ENCODE measurements around the gene HSPA2. TPM values are rescaled to one million over a fixed set of nuclear protein-coding genes. Genes with fewer than 3 reads are reported as not detected.

Gene HSPA2
- polyA plus RNA-seq, 1 of the 3 experiments (the other 2 are of a cell fraction), result 20.8 TPM

DNA sequence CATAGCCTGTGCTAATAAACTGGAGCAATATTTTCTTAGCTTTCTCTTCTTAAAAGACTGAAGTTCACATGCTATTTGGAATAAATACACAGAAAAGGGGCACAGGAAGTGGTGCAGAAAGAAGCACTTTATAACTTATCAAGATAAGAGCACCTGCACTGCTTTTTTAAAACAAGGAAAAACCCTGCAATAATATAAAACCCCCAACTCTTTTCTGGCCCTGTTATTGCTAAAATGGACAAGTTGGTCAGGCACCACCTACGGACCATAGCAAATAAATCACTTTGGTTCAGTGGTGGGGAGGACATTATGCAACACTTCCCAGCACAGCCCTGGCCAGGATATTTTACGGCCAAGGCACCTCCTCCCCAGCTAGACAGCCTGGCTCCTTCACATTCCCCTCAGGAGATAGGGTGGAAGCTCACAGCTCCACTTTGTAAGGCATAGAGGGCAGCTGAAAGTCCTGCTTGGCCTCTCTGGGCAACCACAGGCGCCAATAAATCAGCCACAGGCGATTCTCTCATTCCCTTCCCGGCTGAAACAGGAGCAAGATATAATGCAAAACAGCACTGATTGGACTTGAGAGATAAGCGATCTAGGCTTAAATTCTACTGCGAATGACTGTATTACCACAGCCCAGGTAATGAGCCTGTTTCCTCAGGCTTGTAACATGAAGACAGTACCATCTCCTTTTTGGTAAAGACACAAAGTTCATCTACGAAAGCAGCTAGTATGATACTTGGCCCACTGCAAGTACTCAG is 39.0 kb upstream of the HSPA2 start (continued):
- TF ChIP-seq, protein P1, sequence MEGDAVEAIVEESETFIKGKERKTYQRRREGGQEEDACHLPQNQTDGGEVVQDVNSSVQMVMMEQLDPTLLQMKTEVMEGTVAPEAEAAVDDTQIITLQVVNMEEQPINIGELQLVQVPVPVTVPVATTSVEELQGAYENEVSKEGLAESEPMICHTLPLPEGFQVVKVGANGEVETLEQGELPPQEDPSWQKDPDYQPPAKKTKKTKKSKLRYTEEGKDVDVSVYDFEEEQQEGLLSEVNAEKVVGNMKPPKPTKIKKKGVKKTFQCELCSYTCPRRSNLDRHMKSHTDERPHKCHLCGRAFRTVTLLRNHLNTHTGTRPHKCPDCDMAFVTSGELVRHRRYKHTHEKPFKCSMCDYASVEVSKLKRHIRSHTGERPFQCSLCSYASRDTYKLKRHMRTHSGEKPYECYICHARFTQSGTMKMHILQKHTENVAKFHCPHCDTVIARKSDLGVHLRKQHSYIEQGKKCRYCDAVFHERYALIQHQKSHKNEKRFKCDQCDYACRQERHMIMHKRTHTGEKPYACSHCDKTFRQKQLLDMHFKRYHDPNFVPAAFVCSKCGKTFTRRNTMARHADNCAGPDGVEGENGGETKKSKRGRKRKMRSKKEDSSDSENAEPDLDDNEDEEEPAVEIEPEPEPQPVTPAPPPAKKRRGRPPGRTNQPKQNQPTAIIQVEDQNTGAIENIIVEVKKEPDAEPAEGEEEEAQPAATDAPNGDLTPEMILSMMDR (IDR thresholded peaks at IDR 0.05), result no peak; the same call in 1 of the 2 replicates
- TF ChIP-seq RFX5 (IDR thresholded peaks at IDR 0.05; ENCODE audit: low read length) (no peak), RCOR1 (IDR thresholded peaks at IDR 0.05; ENCODE audit: low read length) (peak; percentile 61), FOXJ3 (CRISPR knock-in tag; IDR thresholded peaks at IDR 0.05) (0 out of 2 replicates have a peak, but pooled peaks have one; percentile 16), EZH2phosphoT487 (IDR thresholded peaks at IDR 0.05; ENCODE audit: borderline replicate concordance, low read depth) (no peak), RAD21 (IDR thresholded peaks at IDR 0.05; ENCODE audit: low read length) (no peak), RXRA (IDR thresholded peaks at IDR 0.05; ENCODE audit: borderline replicate concordance, low read depth) (no peak; the same call in 1 of the 2 replicates), CHD2 (IDR thresholded peaks at IDR 0.05; ENCODE audit: low read length, partially characterized antibody) (peak; percentile 80), IRF3 (IDR thresholded peaks at IDR 0.05; ENCODE audit: low read depth, low read length) (no peak)

DNA sequence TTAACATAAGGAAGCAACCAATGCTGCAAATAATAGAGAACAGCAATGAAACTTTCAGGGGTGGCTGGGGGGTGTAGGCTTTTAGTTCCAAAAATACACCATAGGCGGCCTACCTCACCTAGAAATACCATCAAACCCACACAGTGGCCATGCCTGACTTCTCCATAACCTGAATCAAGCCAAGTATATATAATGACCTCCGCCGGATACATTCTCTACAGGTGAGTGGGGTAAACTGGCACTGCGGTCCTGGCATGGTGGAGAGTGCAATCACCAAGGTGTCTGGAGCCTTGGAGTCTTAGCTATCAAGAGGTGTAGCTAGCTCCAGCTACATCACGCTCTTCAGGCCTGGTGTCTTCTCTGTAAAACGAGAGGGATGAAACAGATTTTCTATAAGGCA is 38.1 kb upstream of the HSPA2 start:
- DNase-seq, result no peak
- no peaks in the 10 kb centered on the region for H3K9me3 ChIP-seq
- H2AFZ ChIP-seq (ENCODE audit: low read depth), result no peak overlapping the region
- ChIA-PET CTCF (interaction anchor here (0.7 to 5.6 kb wide), 8 partner anchors 9 to 939 kb away, joined by 3 to 20 read pairs (median 6); no protein-coding TSS in a partner anchor), POLR2A (interaction anchor here (0.6 to 1.7 kb wide), 4 partner anchors 16 to 601 kb away, joined by 3 to 5 read pairs (median 4); partner anchors contain the start of genes AKAP5 and MTHFD1)
- H3K79me2 ChIP-seq (ENCODE audit: insufficient read depth), result peaks cover 79% of the 10 kb centered on the region
- peak overlapping the region; percentile 92 for H3K4me3 ChIP-seq (ENCODE audit: low read depth in 2 of 2, low read length in 1 of 2)
- no peaks in the 10 kb centered on the region for H3K27me3 ChIP-seq (ENCODE audit: insufficient read depth)
- H3K27ac ChIP-seq (ENCODE audit: low read depth in 2 of 2, low read length in 1 of 2), result peak overlapping the region; percentile 95 to 99
- H3K9me2 ChIP-seq, result no peaks in the 10 kb centered on the region
- peak overlapping the region; percentile 98 for H3K4me2 ChIP-seq
- 41% methylated on average over 6 of the region's 6 CpGs for WGBS (ENCODE audit: low lambda C conversion rate)
- peaks cover 2 to 6% of the 10 kb centered on the region in 2 experiments for H3K36me3 ChIP-seq (replicated peaks in 1 of 2; ENCODE audit: control insufficient read depth in 1 of 2, insufficient read depth in 2 of 2, low read length in 1 of 2)
- H3K4me1 ChIP-seq (ENCODE audit: control insufficient read depth in 1 of 2, insufficient read depth in 2 of 2, low read depth in 1 of 2, low read length in 1 of 2), result peaks cover 30 to 33% of the 10 kb centered on the region in 2 experiments
- peaks cover 26% of the 10 kb centered on the region for H3F3A ChIP-seq (replicated peaks; ENCODE audit: insufficient read depth)
- peaks cover 23% of the 10 kb centered on the region for H4K20me1 ChIP-seq (ENCODE audit: insufficient read depth)
- H3K9ac ChIP-seq, result peak overlapping the region; percentile 97
- TF ChIP-seq, protein P1 (IDR thresholded peaks at IDR 0.05), result no peak
- TF ChIP-seq, protein P2, sequence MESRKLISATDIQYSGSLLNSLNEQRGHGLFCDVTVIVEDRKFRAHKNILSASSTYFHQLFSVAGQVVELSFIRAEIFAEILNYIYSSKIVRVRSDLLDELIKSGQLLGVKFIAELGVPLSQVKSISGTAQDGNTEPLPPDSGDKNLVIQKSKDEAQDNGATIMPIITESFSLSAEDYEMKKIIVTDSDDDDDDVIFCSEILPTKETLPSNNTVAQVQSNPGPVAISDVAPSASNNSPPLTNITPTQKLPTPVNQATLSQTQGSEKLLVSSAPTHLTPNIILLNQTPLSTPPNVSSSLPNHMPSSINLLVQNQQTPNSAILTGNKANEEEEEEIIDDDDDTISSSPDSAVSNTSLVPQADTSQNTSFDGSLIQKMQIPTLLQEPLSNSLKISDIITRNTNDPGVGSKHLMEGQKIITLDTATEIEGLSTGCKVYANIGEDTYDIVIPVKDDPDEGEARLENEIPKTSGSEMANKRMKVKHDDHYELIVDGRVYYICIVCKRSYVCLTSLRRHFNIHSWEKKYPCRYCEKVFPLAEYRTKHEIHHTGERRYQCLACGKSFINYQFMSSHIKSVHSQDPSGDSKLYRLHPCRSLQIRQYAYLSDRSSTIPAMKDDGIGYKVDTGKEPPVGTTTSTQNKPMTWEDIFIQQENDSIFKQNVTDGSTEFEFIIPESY (IDR thresholded peaks at IDR 0.05; ENCODE audit: borderline replicate concordance, low read depth), result no peak
- TF ChIP-seq RFX5 (IDR thresholded peaks at IDR 0.05; ENCODE audit: low read length) (no peak), MAX (IDR thresholded peaks at IDR 0.05; ENCODE audit: low read depth) (no peak), SMC3 (IDR thresholded peaks at IDR 0.05; ENCODE audit: low read depth, low read length) (no peak), POLR2AphosphoS5 (IDR thresholded peaks at IDR 0.05; ENCODE audit: low read depth, low read length) (no peak), EZH2phosphoT487 (IDR thresholded peaks at IDR 0.05; ENCODE audit: borderline replicate concordance, low read depth) (no peak)
- TF ChIP-seq, protein P3, sequence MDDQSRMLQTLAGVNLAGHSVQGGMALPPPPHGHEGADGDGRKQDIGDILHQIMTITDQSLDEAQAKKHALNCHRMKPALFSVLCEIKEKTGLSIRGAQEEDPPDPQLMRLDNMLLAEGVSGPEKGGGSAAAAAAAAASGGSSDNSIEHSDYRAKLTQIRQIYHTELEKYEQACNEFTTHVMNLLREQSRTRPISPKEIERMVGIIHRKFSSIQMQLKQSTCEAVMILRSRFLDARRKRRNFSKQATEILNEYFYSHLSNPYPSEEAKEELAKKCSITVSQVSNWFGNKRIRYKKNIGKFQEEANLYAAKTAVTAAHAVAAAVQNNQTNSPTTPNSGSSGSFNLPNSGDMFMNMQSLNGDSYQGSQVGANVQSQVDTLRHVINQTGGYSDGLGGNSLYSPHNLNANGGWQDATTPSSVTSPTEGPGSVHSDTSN (IDR thresholded peaks at IDR 0.05), result no peak
- TF ChIP-seq, protein P4, sequence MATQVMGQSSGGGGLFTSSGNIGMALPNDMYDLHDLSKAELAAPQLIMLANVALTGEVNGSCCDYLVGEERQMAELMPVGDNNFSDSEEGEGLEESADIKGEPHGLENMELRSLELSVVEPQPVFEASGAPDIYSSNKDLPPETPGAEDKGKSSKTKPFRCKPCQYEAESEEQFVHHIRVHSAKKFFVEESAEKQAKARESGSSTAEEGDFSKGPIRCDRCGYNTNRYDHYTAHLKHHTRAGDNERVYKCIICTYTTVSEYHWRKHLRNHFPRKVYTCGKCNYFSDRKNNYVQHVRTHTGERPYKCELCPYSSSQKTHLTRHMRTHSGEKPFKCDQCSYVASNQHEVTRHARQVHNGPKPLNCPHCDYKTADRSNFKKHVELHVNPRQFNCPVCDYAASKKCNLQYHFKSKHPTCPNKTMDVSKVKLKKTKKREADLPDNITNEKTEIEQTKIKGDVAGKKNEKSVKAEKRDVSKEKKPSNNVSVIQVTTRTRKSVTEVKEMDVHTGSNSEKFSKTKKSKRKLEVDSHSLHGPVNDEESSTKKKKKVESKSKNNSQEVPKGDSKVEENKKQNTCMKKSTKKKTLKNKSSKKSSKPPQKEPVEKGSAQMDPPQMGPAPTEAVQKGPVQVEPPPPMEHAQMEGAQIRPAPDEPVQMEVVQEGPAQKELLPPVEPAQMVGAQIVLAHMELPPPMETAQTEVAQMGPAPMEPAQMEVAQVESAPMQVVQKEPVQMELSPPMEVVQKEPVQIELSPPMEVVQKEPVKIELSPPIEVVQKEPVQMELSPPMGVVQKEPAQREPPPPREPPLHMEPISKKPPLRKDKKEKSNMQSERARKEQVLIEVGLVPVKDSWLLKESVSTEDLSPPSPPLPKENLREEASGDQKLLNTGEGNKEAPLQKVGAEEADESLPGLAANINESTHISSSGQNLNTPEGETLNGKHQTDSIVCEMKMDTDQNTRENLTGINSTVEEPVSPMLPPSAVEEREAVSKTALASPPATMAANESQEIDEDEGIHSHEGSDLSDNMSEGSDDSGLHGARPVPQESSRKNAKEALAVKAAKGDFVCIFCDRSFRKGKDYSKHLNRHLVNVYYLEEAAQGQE (IDR thresholded peaks at IDR 0.05; ENCODE audit: low read depth, low read length), result no peak
